ENCODE results near the gene ULBP3. TPM values are rescaled to one million over a fixed set of nuclear protein-coding genes. Genes with fewer than 3 reads are reported as not detected.
"Not testable (repeated sequence)": the region's sequence is repeated elsewhere in the genome, so short reads cannot be mapped to it uniquely, and the experiment has no call there.

The ULBP3 gene
- total RNA-seq, 1 experiment from 2014 or later = 36.4 TPM

DNA sequence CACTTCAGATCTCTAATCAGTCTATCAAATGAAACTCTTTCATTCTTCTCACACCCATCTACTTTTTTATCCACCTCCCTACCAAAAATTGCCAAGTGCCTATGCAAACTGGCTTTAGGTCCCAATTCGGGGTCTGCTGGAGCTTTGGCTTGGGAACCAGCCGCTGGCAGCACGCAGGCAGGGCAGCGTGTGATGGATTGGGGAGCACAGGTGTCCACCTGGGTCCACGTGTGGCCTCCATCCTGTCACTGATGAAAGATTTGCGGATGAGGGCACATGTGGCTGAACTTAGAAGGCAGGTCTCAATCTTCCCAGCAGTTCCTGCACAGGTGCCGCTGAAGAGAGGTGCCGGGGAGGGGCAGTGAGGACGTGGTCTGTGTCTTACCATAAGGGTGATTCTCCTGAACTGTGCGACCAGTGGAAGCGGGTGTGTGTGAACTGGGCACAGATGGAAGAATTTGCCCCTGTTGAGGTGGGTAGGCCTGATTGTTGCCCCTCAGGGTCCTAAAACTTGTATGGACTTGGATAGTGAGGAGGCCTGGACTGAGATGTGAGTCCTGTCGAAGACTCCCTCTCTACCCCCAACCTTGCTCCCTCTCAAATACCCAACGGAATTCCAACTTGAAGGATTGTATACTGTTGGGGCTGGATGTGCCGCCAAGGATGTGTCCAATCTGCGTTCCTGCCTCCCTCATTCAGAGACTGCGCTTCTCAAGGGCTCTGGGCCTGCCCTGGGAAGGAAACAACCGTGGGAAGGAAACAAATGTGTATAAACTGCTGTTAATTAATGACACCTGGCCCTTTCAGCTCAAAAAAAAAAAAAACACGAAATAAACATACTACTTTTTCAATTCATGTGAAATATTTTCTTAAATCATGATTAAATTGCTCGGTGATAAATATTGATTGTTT, 25.2 kb downstream of the ULBP3 start:
- DNase-seq (ENCODE audit: low read depth) = no peak

DNA sequence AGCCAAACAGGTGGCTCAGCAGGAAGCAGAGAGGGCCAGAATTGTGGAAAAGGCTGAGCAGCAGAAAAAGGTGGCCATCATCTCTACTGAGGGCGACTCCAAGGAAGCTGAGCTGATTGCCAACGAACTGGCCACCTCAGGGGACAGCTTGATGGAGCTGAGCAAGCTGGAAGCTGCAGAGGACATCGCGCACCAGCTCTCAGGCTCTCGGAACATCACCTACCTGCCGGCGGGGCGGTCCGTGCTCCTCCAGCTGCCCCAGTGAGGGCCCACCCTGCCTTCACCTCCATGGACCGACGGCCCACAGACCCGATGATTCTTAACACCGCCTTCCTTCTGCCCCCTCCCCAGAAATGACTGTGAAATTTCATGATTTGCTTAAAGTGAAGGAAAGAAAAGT, 25.8 kb downstream of the ULBP3 start:
- DNase-seq (ENCODE audit: low read depth) = no peak

DNA sequence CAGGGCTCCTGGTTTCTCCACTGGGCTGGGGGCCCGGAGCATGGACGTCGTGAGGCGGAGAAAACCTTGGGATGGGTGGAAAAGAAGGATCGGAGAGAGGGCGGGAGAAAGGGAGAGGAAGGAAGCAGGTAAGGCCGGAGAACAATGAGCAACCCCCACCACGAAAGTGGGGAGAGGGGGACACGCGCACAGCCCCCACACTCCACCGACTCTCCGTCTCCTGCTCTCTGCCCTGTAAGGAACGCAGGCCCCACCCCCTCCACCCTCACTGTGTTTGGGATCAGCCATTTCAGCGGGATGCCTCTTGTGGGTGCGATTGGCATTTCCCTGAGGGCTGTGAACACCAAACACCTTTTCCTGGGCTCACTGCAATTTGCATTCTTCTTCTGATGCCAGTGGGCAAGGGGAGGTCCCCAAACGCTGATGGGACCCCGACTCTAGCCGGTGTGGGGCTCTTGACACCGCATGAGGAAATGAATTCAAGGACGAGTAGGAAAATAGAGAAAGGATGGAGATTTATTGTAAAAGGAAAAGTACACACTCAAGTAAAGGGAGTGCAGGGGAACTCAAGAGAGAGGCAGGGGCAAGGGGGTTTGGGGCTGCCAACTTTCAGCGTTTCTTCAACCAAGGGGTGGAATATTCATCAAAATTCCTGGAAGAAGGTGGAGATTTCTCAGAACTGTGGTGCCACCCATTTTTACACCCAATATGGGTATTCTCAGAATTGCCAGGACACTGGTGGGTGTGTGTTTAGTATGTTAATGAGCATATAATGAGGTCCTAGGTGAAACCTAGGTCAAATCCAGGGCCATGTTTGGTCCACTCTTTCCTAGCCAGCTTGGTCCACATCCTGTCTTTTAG, 30.5 kb downstream of the ULBP3 start:
- peak; percentile 51 for DNase-seq (ENCODE audit: low read depth)

DNA sequence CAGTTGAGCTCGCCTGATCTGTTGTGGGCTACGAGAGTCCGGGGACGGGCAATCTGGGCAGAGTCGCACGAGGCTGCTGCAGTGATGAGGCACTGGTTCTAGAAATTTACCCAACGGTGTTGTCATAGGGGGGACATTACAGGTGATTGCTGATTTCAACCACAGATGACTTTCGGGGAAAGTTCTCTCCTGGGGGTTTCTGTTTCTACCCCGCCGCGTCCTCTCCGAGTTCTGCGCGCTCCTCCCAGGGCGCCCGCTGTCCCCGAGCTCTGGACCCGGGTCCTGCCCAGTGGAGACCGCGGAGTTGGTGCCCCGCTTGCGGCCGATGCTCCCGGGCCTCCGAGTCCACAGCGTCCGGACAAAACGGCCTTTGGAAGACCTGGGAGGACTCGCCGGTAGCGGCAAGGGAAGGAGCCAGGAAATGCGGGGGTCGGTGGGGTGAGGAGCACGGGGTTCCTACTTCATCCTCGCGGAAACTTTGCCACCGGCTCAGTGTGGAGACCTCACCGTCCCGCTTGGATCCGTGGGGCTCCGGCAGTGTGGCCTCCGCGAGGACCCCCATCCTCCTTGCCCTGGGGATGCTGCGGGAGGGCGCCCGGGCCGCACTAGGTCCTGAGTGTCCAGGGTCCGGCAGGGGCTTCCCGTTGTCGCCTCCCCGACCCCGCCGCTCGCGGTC, 31.3 kb downstream of the ULBP3 start:
- peak; percentile 21 for DNase-seq (ENCODE audit: low read depth)

DNA sequence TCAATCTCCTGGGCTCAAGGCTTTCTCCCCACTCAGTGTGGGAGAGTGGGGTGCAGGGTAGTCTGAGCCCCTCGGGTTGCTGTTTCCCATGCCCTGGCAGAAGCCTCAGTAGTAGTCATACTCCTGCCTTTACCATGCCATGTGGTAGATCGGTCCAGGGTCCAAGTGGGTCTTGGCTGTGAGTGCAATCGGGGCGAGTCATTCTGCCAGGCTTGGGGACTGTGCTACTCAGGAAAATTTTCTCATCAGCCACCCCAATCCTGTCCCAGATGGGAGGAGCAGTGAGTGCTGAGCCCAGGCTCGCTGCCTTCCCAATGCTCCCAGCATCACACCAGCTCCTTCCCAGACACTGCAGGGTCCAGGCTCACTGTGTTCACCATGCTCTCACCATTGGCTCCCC, 32.8 kb downstream of the ULBP3 start:
- no peak for DNase-seq (ENCODE audit: low read depth)

DNA sequence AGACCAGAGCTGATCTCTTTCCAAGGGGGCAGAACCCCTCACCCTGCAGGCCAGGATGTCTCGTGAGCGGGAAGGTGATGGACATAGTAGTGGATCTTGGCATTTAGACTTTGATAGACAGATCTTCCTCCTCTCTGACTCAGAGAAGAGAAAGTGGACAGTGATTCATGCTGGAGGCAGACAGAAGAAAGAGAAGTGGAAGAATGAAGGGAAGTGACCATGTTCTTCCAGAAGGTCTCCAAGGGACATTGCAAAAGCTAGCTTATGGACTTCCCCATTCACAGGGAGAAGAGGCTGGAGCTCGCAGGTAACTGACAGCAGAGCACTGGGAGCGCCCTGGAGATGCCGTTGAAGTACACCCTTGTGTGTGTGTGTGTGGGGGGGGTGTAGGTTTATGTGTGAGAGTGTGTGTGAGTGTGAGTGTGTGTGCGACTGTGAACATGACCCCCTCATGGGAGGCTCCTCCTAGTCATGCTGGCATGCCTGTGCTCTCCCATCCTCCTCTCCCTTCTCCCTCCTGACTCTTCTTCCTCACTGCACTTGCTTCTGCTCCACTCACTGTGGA, 35.6 kb downstream of the ULBP3 start:
- DNase-seq (ENCODE audit: low read depth) = no peak

DNA sequence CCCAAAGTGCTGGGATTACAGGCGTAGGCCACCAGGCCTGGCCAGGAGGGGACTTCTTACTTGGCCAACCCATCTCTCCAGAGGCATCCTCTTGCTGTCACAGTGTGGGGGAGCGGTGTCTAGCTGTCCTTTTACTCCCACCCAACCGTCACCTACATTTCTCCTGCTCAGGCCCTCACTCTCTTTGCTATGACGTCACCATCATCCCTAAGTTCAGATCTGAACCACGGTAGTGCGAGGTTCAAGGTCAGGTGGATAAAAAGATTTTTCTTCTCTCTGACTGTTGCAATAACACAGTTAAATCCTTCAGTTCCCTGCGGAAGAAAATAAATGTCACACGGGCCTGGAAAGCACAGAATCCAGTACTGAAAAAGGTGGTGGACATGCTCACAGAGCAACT, 36.3 kb downstream of the ULBP3 start:
- DNase-seq (ENCODE audit: low read depth) = no peak

DNA sequence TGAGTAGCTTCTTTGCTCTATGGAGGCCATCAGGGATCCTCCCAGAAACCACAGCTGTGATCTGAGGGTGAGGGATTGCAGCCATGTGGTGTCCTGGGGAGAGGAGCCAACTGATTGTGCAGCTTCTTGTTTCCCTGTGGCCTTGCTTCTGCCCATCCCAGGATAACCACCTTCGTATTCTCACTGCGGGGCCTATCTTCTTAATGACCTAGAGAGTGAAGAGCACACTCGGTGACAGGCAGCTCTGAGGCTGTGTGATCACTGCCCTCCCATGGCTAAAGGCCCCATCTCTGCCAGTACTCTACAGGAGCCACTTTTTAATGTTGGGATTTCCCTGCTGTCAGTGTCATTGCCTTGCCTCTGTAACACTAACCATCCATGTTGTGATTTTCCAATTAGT, 38.3 kb downstream of the ULBP3 start:
- DNase-seq (ENCODE audit: low read depth) = no peak

DNA sequence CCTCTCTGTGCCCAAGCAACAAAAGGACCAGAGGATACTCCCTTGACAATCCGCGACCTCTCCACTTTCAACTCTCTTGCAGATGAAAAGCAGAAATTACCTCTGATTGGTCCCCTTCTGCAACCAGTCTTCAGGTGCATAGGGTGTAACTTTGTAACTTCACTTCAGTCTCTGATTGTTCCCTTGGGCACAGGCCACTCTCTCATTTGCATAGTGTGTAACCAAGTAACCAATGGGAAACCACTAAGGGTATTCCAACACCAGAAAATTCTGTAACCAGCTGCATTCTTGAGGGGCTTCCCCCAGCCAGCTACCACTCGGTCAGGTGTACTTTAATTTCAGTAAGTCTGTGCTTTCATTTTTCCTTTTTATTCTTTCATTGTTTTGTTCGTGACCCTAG, 39.2 kb downstream of the ULBP3 start:
- no peak for DNase-seq (ENCODE audit: low read depth)

DNA sequence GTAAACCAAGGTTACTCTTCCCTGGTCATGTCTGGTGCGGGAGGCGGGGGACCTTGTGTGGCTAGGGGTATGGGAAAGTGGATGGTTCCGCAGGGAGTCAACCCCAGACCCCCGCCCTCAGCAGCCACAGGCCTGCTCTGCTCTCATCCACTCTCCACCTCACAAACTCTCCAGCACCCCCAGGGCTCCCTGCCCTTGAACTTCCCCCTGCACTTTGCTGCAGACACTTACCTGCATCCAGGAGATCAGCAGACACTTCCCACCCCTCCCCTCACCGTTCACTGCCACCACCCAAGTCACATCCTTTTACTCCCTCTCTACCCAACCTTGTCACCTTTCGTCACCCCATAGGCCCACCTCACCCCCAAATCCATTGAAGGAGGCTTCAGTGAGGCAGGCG, 39.6 kb downstream of the ULBP3 start:
- DNase-seq (ENCODE audit: low read depth) = no peak

DNA sequence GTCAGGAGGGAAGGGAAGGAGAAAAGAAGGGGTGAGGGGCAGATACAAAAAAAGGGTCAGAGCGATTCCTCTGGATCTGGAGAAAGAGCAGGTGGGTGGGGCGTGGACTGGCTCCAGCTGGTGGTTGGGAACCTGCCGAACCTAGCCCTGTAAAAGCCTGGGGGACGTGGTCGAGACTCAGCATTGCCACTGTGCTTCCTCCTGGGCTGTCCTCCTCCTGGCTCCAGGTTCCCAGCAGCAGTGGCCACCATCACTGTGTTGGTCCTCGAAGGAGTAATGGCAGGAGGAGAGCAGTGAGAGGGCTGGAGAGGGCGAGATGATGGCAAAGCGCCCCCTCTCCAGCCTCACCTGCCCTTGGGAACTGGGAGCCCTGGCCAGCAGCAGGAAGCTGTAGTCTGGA, 40.1 kb downstream of the ULBP3 start:
- no peak for DNase-seq (ENCODE audit: low read depth)

DNA sequence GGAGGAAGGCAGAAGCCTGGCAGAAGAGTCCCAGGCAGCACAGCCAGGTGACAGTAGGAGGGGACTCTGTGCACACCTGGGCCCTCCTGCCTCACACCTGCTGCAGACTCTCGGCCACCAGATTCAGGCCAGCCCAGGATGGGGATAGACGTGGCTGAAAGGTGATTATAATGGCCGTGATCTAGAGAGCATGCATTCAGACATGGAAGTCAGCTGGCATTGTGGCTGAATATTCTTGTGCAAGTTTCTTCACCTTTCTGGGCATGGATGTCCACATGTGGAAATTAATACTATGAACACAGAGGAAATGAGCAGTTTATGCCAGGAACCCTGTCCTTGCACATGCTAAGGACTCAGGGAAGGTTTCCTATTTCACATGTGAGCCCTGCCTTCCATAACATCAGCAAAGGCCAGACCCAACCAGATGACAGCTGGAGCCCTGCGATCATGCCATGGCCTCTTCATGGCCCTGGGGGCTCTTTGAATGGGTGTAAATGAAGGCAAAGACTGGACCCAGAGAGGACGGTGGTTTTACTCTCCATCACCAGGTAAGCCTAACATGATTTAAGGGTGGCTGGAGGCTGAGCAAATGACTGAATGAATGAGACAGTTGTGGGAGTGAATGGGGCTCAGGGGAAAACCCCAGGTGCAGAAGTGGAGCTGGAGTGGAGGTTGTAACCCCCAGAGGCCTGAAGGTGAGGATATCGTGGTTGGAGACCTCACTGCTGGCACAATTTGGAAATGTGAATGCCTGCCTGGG, 40.9 kb downstream of the ULBP3 start:
- DNase-seq (ENCODE audit: low read depth) = no peak

DNA sequence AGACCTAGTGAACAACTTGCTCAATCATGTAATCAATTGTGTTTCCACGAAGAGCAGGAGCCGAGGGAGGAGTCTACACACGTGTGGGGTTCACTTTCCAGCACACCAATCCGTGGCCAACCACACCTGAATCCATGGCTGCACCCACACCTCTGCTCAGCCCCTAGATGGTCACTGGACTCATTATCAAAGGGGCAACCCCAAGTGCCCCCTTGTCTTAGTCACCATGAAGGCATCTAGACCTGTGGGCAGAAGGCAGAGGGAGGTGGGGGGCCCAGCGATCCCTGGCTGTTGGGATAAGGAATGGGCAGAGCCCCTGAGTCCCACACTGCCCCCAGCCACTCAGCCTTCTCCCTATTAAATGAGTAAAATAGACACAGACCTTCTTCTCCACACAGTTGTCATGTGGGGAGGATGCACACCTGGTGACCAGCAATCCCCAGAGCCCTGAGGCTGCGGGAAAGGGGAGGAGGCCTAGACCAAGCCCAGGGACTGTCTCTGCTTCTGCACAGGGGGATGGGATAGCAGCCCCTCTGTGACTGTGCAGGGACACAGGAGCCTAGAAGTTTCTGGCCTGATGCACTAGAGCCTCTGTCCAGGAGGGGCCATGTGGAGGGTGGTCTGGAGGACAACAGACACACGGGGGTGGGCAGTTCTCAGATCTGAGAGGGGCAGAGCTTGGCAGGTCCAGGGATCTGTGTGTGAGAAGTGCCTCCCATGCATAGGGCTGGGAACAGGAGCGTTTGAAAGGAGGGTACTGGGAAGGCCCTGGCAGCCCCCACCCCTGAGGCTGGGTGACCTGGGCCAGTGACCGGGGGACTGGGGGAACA, 41.7 kb downstream of the ULBP3 start:
- DNase-seq (ENCODE audit: low read depth) = no peak

DNA sequence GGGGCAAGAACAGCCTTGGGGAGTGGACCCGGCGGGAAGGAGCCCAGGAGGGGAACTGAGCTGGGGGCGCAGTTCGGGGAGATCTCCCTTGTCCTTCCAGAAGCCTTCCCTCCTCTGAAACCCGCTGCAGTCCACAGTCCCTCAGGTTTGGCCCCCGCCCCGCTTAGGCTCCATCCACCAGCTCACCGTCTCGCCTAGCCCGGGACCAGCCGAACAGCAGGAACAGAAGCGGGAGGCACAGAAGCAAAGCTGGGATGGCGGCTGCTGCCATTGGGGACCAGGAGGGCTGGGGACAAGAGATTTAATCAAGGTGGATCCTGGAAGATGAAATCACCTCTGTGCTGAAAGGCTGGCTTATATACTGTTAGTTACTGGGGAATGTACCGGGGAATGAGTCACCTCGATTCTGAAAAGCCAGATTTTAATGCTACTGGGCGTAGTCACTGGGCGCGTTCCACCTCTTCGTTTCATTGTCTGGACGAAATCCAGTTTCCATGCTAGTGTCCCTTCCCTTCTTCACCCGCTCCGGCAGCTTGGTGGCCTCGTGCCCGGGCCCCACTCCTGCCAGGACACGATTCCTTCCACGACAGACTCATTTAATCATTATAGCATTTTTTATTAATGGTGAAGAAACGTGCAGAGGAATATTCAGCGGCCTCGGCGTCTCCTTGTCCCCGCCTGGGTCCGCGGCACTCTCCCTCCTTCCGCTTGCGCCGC, 43.6 kb downstream of the ULBP3 start, which contains the start of gene RAET1L:
TSS of gene RAET1L (minus strand) at position 332 of the 717 bp plus-strand sequence. CDS start at position 271, 61 bp downstream.
- peak; percentile 86 for DNase-seq (ENCODE audit: low read depth)

DNA sequence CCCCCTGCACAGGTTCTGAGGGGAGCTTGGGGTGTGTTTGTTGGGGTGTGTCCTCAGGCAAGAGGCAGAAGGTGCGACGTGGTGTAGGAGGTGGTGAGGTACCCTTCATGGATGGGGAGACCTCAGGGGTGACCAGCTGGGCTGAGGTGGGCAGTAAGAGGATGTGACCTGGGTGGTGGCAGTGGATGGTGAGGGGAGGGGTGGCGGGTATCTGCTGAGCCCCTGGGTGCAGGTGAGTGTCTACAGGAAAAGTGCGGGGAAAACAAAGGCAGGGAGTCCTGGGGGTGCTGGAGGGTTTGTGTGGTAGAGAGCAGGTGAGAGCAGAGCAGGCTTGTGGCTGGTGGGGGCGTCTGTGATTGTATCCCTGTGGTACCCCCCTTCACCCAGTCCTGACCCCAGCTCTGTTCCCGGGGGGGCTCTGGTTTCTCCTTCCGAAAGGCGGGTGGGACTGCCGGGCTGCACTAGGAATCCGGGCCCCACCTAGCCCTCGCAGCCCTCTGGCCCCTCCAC, 44.2 kb downstream of the ULBP3 start:
- no peak for DNase-seq (ENCODE audit: low read depth)

DNA sequence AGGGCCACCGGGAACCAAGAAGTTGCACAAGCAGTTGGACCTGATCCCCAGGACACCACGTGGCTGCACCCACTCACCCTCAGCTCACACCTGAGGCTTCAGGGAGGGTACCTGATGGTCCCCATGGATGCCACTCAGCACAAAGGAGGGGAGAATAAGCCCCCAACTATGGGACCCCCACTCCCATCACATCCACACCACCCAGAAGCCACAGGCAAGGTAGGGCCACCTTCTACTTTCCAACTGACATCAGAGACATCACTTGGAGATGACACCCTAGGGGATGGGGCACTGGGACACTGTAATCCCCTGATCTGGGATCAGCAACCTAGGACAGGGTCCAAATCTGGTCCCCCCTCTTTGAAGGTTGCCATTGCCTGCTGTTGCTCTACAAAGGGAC, 44.9 kb downstream of the ULBP3 start:
- DNase-seq (ENCODE audit: low read depth) = not testable (repeated sequence)

DNA sequence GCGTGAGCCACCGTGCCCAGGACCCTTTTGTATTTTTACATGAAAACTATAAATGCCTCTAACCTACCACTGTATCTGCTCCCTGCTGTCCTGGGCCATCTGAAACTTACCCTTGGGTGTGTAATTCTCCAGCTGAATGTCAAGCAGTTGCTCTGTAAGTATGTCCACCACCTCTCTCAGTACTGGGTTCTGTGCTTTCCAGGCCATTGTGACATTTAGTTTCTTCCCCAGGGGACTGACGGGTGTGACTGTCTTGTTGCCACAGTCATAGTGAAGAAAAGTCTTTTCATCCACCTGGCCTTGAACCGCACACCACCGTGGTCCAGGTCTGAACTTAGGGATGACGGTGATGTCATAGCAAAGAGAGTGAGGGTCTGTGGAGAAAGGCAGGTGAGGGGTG, 47.1 kb downstream of the ULBP3 start:
- not testable (repeated sequence) for DNase-seq (ENCODE audit: low read depth)

DNA sequence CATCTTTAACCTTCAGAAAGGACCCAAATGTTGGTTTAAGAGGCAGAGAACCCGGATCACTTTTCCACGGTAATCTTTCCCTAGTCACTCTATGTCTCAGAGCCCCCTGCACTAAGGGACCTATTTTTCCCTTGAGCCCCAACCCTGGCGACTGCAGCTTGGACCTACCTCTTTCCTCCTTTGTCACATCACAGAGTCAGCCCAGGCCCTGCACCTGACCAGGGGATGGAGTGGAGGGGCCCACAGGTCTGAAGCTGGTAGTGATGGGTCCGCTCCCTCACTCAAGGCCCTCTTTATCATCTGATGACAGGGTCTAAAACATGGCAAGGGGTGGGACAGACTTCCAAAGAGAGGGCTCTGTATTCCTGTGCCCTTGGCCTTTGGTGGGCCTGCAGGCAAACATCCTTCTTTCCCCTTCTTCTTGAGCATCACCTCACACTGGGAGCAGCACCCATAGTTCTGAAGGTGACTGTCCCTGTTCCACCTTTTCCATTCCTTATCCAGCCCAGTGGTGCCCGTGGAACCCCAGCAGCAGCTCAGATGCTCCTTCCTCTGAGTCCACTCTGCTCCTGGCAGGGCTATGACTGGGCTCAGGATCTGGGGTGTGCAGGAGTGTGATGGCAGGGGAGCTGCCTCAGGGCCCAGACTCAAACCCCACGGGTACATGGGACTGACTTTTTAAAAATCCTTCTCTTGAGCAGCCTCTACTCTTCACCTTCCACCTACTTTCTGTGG, 49.9 kb downstream of the ULBP3 start:
- no peak for DNase-seq (ENCODE audit: low read depth)

DNA sequence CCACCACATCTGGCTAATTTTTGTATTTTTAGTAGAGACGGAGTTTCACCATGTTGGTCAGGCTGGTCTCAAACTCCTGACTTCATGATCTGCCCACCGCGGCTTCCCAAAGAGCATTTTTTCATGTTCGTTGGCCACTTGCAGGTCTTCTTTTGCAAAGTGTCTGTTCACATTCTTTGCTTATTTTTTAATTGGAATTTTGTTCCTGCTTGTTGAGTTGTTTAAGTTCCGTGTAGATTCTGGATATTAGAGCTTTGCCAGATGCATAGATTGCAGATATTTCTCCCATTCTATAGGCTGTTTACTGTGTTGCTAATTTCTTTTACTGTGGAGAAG, 51.8 kb downstream of the ULBP3 start:
- not testable (repeated sequence) for DNase-seq (ENCODE audit: low read depth)
